Measurements from ENCODE around the gene ZFYVE26. TPM values are rescaled to one million over a fixed set of nuclear protein-coding genes. Genes with fewer than 3 reads are reported as not detected.

The ZFYVE26 gene
- total RNA-seq, 1 experiment from 2014 or later: 19.9 TPM

DNA sequence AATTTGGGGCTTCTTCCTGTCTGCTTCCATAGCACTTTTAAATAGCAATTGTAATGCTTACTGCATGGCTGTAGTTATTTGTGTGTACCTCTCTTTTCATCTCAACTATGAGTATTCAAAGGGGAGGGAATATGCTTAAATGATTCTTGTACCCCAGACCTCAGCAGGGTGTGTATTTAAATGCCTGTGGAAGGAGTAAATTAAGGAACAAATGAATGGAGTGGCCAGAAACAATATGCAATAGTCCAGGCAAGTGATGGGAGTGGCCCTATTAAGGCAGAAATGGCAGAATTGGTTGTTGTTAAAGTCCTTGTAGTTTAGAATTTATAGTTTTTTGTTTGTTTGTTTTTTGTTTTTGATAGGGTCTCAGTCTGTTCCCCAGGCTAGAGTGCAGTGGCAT is 4.7 kb upstream of the ZFYVE26 start:
- Histone ChIP-seq H3T11ph (ENCODE audit: low read length) (no peak overlapping the region), H3K9me3 (ENCODE audit: control insufficient read depth, low read depth, low read length) (no peaks in the 10 kb centered on the region), H3K18ac (ENCODE audit: insufficient read length, low read depth, low read length) (no peak overlapping the region), H2AK5ac (ENCODE audit: insufficient read length, low read length) (no peak overlapping the region), H3K4ac (ENCODE audit: low read depth, low read length) (no peak overlapping the region), H4K8ac (replicated peaks; ENCODE audit: insufficient read length, low read depth, low read length) (no peak overlapping the region), H3K27me3 (ENCODE audit: insufficient read depth, low read length) (no peaks in the 10 kb centered on the region), H3K14ac (ENCODE audit: insufficient read depth, low read length) (no peak overlapping the region), H3K23me2 (ENCODE audit: insufficient read length, low read depth, low read length, poor library complexity, severe bottlenecking) (peaks cover 5% of the 10 kb centered on the region), H3K4me1 (ENCODE audit: insufficient read depth, low read length) (no peaks in the 10 kb centered on the region), H2BK15ac (ENCODE audit: low read depth, low read length) (no peak overlapping the region), H3K79me1 (ENCODE audit: insufficient read depth, low read depth, low read length, poor library complexity, severe bottlenecking) (no peaks in the 10 kb centered on the region), H3K4me2 (ENCODE audit: insufficient read depth, insufficient read length, low read length) (peak overlapping the region; percentile 78), H3K9ac (ENCODE audit: extremely low read depth, insufficient read length, low read length) (peak overlapping the region; percentile 15), H4K91ac (ENCODE audit: insufficient read length, low read depth, low read length) (no peak overlapping the region), H3K56ac (ENCODE audit: insufficient read length, low read depth, low read length) (no peak overlapping the region), H3K23ac (ENCODE audit: insufficient read length, low read depth, low read length) (no peak overlapping the region), H2BK20ac (ENCODE audit: low read depth, low read length, poor library complexity, severe bottlenecking) (no peak overlapping the region), H2BK120ac (ENCODE audit: low read depth, low read length, poor library complexity, severe bottlenecking) (no peak overlapping the region), H3K79me2 (ENCODE audit: insufficient read depth, low read length) (no peaks in the 10 kb centered on the region), H4K5ac (ENCODE audit: insufficient read length, low read depth, low read length) (no peak overlapping the region), H4K20me1 (ENCODE audit: control insufficient read depth, insufficient read depth, insufficient read length) (no peaks in the 10 kb centered on the region), H3K27ac (ENCODE audit: insufficient read length, low read depth, low read length) (no peak overlapping the region), H2AFZ (ENCODE audit: low read length) (no peak overlapping the region), H2BK5ac (ENCODE audit: insufficient read length, low read length) (no peak overlapping the region), H2BK12ac (ENCODE audit: insufficient read length, low read depth, low read length) (no peak overlapping the region)
- Mint-ChIP-seq H3K27ac (peak overlapping the region in 1 of 3 experiments; percentile 100; a peak in 1 of 7 replicates), H3K4me3 (peak overlapping the region in 1 of 2 experiments; percentile 99; a peak in 2 of 5 replicates), H3K27me3 (ENCODE audit: low read depth) (no peaks in the 10 kb centered on the region), H3K9me3 (no peaks in the 10 kb centered on the region), H3K36me3 (ENCODE audit: insufficient read depth in 1 of 3, low read depth in 3 of 3) (peaks cover 0 to 5% (median 4%) of the 10 kb centered on the region in 3 experiments; a peak in 4 of 7 replicates), H3K4me1 (peaks cover 14 to 22% of the 10 kb centered on the region in 2 experiments)
- no peak for DNase-seq
- TF ChIP-seq, protein P1, sequence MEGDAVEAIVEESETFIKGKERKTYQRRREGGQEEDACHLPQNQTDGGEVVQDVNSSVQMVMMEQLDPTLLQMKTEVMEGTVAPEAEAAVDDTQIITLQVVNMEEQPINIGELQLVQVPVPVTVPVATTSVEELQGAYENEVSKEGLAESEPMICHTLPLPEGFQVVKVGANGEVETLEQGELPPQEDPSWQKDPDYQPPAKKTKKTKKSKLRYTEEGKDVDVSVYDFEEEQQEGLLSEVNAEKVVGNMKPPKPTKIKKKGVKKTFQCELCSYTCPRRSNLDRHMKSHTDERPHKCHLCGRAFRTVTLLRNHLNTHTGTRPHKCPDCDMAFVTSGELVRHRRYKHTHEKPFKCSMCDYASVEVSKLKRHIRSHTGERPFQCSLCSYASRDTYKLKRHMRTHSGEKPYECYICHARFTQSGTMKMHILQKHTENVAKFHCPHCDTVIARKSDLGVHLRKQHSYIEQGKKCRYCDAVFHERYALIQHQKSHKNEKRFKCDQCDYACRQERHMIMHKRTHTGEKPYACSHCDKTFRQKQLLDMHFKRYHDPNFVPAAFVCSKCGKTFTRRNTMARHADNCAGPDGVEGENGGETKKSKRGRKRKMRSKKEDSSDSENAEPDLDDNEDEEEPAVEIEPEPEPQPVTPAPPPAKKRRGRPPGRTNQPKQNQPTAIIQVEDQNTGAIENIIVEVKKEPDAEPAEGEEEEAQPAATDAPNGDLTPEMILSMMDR (conservative IDR thresholded peaks at IDR 0.05): no peak

Data from H9 (cell line).